SU-DHL-6 (cell line): ENCODE data around the gene SLC25A6.

ENCODE experiments used
- EZH2phosphoT487 ChIP-seq: fragments of 200-600 bp; sonication (generic), shearing (Covaris generic); conservative IDR thresholded peaks from 2 replicates; pipeline ENCODE4 v1.6.1; 2018; ENCODE audit warnings: mild to moderate bottlenecking, antibody characterized with exemption, low read length, moderate library complexity, mixed read lengths
- TF ChIP-seq, protein P1 (sequence below): fragments of 200-600 bp; sonication (generic); IDR thresholded peaks from one replicate; pipeline ENCODE4 v1.5.1; 2017; ENCODE audit warnings: antibody characterized with exemption, mild to moderate bottlenecking, low read length, moderate library complexity; ENCODE audit not compliant: insufficient read depth, poor library complexity, severe bottlenecking

DNA sequence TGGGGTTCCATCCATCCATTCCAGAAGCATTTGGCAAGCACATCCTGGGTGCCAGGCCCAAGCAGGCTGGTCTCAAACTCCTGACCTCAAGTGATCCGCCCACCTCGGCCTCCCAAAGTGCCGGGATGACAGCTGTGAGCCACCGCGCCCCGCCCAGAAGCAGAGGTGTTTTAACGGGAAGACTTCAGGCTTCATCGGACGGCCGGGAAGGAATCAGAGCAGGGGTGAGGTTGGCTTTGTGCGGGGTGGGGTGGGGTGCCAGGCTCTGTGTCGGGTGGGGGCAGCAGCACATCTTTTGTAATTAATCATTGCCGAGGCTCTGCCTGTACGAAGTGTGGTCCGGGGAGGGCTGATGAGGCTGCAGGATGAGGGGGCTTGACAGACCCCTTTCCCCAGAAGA lies 5.1 kb upstream of the SLC25A6 start:
- TF ChIP-seq, protein P1, sequence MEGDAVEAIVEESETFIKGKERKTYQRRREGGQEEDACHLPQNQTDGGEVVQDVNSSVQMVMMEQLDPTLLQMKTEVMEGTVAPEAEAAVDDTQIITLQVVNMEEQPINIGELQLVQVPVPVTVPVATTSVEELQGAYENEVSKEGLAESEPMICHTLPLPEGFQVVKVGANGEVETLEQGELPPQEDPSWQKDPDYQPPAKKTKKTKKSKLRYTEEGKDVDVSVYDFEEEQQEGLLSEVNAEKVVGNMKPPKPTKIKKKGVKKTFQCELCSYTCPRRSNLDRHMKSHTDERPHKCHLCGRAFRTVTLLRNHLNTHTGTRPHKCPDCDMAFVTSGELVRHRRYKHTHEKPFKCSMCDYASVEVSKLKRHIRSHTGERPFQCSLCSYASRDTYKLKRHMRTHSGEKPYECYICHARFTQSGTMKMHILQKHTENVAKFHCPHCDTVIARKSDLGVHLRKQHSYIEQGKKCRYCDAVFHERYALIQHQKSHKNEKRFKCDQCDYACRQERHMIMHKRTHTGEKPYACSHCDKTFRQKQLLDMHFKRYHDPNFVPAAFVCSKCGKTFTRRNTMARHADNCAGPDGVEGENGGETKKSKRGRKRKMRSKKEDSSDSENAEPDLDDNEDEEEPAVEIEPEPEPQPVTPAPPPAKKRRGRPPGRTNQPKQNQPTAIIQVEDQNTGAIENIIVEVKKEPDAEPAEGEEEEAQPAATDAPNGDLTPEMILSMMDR: no peak
- TF ChIP-seq EZH2phosphoT487: no peak
